DMS 273 (cell line): ENCODE measurements around the gene PFKL.
"Not testable (repeated sequence)": the region's sequence is repeated elsewhere in the genome, so short reads cannot be mapped to it uniquely, and the experiment has no call there.

Experiments
- DNase-seq: peaks from one replicate; lab custom pipeline; 2025; ENCODE audit not compliant: unreplicated experiment; lab: John Stamatoyannopoulos, UW

The PFKL gene

DNA sequence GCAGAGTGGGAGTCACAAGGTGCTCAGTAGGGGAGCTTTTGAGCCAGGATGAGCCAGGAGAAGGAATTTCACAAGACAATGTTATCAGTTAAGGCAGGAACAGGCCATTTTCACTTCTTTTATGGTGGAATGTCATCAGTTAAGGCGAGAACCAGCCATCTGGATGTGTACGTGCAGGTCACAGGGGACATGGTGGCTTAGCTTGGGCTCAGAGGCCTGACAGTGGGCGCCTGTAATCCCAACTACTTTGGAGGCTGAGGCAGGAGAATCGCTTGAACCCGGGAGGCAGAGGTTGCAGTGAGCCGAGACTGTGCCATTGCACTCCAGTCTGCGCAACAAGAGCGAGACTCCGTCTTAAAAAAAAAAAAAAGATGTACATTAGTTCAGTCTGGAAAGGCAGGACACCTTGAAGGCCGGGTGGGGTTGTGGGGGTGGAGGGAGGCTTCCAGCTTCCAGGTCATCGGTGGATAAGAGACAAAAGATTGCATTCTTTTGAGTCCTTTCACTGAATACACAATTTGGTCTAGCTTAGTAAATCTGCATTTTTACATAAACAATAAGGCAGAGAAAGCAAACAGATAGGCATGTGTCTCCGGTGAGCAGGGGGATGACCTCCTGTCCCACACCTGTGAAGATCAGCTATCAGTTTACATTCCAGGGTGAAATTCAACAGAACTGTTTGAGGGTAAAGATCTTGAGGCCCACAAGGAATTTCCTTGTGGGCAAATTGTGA is 42.0 kb downstream of the PFKL start:
- not testable (repeated sequence) for DNase-seq

GRCh38 chr21:44342981-44343380 is 43.1 kb downstream of the PFKL start:
- not testable (repeated sequence) for DNase-seq

- DNase-seq: peak; percentile 54
These were observed 44.8 kb downstream of the PFKL start for GRCh38 chr21:44344541-44345183.

DNA sequence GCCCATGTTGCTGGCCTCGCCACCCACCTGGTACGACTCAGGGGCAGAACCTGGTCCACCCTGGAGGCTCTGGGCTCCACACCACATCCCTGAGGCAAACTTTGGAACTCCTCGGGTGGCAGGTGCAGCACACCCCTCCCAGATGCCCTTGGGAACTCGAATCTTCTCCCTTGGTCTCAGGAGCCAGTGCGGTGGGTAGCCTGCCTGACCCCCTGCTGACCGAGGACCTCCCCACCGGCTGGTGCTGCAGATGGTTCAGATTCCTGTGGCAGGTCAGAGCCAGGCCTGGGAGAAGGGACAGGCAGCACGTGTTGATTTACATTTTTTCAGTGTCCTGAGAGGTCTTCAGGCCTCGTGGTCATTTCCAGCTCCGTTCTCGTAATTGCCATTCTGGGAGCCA is 45.6 kb downstream of the PFKL start:
- peak; percentile 83 for DNase-seq

GRCh38 chr21:44347911-44348451 is 48.1 kb downstream of the PFKL start:
- DNase-seq: no peak

DNA sequence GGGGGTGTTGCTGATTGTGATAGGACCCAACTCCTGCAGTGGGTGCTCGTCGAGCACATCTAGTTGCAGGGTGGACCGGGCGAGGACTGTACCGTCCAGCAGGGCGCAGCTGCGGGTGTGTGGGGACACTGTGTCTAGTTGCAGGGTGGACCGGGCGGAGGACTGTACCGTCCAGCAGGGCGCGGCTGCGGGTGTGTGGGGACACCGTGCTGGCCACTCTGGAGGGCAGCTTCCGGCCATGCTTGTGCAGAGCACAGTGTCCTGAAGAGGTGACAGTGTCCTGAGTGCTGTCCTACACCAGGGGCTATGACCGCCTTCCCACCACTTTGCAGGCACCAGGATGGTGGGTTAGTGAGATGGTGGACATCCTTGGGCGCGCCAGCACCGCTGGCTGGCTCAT is 49.0 kb downstream of the PFKL start:
- no peak for DNase-seq

- DNase-seq: no peak
These were observed 49.6 kb downstream of the PFKL start for GRCh38 chr21:44349416-44349846.

DNA sequence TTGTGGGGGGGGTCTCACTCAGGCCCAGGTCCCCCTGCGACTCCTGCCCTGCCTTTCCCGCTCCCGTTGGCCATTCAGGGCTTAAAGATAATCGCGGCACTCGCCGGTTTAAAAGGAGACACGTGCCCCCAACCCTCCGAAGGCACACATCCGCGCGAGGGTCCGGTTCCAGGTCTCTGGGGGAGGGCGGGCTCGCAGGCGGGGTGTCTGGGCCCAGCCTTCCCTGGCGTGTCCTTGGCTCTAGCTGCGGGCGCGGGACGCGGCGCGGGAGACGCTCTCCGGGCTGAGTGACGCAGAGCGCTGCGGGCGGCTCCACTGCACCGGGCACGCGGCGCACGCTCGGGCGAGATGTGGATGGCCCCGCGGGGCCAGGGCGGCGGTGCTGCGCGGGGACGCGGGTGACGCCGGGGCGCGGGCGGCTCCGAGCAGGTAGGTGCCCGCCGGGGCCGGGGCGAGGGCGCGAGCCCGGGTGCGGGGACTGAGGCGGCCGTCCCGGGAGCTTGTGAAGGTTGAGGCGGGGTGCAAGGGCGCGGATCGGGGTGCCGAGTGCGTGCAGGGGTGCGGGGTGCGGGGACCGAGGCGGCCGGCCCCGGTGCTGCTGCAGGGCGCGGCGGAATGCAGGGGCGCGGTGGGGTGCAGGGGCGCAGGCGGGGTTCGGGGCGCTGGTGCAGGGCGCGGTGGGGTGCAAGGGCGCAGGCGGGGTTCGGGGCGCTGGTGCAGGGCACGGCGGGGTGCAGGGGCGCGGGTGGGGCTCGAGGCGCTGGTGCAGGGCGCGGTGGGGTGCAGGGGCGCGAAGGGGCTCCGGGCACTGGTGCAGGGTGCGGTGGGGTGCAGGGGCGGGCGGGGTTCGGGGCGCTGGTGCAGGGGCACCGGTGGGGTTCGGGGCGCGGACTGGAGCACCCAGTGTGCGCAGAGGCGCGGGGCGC is 50.3 kb downstream of the PFKL start:
- no peak for DNase-seq

GRCh38 chr21:44350773-44351481 is 51.1 kb downstream of the PFKL start:
- DNase-seq: peak; percentile 39

DNA sequence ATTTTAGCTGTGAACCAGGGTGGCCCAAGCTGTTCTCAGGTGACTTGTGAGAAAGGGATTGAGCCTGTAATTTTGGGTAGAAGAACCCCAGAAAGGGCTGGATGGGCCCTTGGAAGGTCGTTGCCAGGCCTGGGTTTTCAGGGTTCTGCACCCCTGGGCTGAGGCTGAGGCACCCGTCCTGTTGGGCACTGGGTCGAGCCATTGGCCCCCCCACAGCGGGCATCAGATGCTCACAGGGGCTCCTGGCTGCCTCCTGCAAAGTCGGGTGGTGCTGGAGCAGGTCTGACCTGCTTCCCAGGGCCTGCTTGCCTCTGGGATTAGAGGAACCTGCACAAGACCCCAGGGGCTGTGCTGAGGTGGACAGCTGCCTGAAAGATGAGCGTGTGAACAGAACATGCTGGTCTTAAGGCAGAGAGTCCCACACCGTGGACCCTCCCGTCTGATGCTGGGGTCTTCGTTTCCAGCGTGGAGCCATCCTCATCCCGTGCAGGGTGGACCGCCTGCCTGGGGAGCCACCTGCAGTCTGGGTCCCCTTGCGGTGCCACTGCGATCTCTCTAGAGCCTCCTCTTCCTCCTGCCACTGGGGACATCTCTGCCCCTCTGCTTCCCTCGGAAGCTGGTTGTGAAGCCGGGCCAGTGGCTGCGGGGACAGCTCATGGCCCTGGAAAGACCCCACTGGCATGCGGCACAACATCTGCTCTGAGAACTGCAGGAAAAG is 51.8 kb downstream of the PFKL start:
- no peak for DNase-seq

DNA sequence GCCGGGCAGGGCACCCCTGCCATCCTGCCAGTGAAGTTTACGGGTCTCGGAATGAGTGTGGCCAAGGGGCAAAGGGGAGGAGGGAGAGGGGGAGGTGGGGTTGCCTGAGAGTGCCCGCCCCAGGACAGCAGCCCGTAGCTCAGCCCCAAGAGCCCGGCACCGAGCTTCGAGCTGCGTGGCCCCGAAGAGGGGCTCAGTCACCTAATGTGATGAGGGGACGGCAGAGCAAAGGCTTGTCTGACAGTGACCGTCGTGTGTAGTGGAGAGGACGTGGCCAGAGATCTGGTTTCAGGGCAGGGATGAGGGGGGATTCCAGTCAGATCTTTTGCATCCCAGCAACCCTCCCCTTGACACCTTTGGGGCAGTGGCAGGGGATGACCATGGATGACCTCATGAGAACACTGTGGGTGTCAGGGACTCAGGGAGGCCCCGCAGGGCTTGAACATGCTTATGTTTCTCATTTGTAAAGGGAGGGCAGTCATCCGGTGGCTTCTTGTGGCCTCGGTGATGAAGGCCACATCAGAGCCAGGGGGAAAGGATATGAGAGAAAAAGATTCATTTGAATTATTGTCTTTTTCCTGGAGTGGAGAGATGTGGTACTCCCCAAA is 52.5 kb downstream of the PFKL start:
- no peak for DNase-seq

GRCh38 chr21:44353191-44353970 is 53.5 kb downstream of the PFKL start, which contains the start of gene TRPM2:
Gene TRPM2, plus strand, starts transcription at chr21:44353621. Its CDS starts 80 bp downstream, at chr21:44353701.
- DNase-seq: peak; percentile 61

- peak; percentile 23 for DNase-seq
These were observed 54.1 kb downstream of the PFKL start for GRCh38 chr21:44354001-44354405.

DNA sequence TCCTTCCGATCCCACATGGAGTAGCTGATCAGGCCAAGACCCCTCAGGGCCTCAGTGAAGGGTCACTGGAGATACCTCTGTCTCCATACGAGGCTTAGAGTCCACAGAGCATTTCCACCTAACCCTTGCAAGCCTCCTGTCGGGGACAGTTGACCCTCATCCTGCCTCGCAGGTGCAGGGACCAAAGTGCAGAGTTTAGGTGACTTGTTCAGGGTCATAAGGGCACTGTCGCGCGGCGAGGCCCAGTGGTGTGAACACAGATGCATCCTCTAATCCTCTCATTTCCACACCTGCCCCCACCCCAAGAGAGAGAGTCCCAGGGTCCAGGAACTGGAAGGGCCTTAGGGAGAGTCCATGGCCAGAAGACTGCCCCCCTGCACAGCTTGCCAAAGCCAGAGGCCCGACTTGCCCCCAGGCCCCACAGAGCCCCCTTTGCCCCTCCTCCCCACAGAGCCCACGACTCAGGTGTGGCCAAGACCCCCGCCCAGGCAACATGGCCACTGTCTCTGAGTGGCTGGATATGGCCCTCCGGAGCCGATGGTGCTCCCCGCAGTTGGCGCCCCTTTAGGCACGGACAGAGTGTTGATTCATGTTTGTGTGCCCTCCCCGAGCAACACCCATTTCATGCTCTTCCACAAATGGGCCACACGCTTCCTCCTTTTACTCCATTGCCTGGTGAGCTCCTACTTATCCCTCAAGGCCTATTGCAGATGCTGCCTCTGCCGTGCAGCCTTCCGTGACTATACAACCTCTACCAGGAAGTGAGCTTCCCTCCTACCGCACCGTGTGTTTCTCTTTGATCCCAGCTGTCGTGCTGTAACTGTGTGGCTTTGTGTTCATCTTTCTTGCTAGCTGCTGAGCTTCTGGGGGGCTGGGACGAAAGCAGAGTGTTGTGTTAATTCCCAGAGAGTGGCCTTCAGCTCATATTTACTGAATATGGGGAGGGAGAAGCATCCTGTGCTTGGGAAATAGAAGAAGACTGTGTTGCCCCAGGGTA is 55.2 kb downstream of the PFKL start:
- DNase-seq: no peak

DNA sequence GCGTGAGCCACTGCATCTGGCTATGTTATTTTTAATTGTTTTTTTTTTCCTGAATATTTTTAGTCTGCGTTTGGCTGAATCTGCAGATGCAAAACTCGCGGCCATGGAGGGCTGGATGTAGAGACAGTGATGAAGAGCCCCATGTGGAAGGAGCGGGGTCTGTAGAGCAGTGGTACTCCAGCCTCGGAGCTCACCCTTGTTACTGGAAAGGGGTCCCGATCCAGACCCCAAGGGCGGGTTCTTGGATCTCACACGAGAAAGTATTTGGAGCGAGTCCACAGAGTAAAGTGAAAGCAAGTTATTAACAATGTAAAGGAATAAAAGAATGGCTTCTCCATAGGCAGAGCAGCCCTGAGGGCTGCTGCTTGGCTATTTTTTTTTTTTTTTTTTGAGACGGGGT is 56.3 kb downstream of the PFKL start:
- no peak for DNase-seq

DNA sequence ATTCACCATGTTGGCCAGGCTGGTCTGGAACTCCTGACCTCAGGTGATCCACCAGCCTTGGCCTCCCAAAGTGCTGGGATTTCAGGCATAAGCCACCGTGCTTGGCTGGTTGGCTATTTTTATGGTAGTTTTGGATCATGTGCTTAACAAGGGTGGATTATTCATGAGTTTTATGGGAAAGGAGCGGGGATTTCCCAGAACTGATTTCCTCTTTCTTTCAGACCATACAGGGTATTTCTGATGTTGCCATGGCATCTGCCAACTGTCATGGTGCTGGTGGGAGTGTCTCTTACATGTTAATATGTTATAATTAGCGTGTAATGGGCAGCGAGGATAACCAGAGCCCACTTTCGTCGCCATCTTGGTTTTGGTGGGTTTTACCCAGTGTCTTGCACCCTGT is 56.8 kb downstream of the PFKL start:
- DNase-seq: no peak

DNA sequence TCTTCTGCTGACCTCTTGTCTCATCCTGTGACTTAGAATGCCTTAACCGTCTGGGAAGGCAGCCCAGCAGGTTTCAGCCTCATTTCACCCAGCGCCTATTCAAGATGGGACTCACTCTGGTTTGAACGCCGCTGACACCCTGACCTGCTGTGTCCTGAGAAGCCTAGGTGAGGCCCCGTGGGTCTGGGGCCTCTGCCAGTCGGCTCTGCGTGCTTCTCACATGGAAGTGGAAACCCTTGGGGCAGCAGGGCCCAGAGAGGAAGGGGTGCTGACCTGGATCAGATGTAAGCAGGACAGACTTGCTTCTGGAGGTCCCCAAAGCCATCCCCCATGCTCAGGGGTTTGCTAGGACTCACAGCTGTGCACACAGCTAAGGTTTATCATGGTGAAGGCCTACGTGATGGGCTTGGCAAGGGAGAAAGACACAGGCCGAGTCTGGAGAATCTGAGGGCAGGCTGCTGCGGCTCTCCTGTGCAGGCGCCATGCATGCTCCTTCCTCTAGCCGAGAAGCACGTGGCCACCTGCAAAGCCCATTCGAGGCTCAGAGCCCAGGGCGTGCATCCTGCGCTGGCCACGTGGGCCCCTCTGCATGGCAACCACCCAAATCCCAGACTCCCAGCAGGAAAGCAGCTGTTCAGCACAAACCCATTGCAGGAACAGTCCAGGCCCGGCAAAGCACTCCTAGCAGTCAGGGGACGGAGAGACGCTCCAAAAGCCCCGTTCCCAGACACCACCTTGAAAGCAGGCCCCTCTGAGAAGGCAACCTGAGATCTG is 57.4 kb downstream of the PFKL start:
- no peak for DNase-seq
